GM12878 (cell line): ENCODE results near the gene SMOC1.

ENCODE experiments used
- BRCA1 ChIP-seq: IDR thresholded peaks from 2 replicates; pipeline ENCODE4 v1.6.1; 2011; ENCODE audit warnings: low read depth, low read length, improper control_type of control experiment
- JUND ChIP-seq: IDR thresholded peaks from 2 replicates; pipeline ENCODE4 v1.6.1; 2012; ENCODE audit warnings: low read depth, mild to moderate bottlenecking, low read length, improper control_type of control experiment, moderate library complexity
- MYC ChIP-seq: IDR thresholded peaks from 2 replicates; pipeline ENCODE4 v1.6.1; 2011; ENCODE audit warnings: mild to moderate bottlenecking, low read length, moderate library complexity, inconsistent platforms; ENCODE audit not compliant: insufficient read depth, insufficient replicate concordance, insufficient read length, severe bottlenecking
- POLR2A ChIP-seq: IDR thresholded peaks from 2 replicates; pipeline ENCODE4 v1.6.1; 2011; ENCODE audit warnings: low read depth, mild to moderate bottlenecking, low read length
- POLR2AphosphoS5 ChIP-seq: IDR thresholded peaks from 2 replicates; pipeline ENCODE4 v1.6.1; 2011; ENCODE audit warnings: mild to moderate bottlenecking, low read length, inconsistent platforms
- RAD51 ChIP-seq: fragments of 450-650 bp; IDR thresholded peaks from 2 replicates; pipeline ENCODE4 v1.6.1; 2016; ENCODE audit warnings: moderate library complexity, mild to moderate bottlenecking, inconsistent platforms
- TARDBP ChIP-seq: IDR thresholded peaks from 2 replicates; pipeline ENCODE4 v1.6.1; 2016; ENCODE audit warnings: borderline replicate concordance
- ZNF384 ChIP-seq: IDR thresholded peaks from 2 replicates; pipeline ENCODE4 v1.6.1; 2012; ENCODE audit warnings: low read depth, mild to moderate bottlenecking, low read length, improper control_type of control experiment, borderline replicate concordance
- TF ChIP-seq, protein P1 (sequence below), 3 experiments: IDR thresholded peaks in 2 of 3; conservative IDR thresholded peaks in 1 of 3; 2 replicates each; pipeline ENCODE4 v1.5.1; 2011; ENCODE audit warnings: low read depth in 3 of 3, low read length in 3 of 3, mild to moderate bottlenecking in 3 of 3, control low read depth in 2 of 3, moderate library complexity in 2 of 3, inconsistent platforms in 1 of 3, mixed read lengths in 1 of 3; ENCODE audit not compliant: control insufficient read depth in 2 of 3, insufficient read depth in 1 of 3; ENCODE audit errors: extremely low read depth in 1 of 3
- TF ChIP-seq, protein P2 (sequence below): IDR thresholded peaks from 2 replicates; pipeline ENCODE4 v1.6.1; 2011; ENCODE audit warnings: low read depth, mild to moderate bottlenecking, low read length, moderate library complexity, borderline replicate concordance; ENCODE audit errors: extremely low read depth

DNA sequence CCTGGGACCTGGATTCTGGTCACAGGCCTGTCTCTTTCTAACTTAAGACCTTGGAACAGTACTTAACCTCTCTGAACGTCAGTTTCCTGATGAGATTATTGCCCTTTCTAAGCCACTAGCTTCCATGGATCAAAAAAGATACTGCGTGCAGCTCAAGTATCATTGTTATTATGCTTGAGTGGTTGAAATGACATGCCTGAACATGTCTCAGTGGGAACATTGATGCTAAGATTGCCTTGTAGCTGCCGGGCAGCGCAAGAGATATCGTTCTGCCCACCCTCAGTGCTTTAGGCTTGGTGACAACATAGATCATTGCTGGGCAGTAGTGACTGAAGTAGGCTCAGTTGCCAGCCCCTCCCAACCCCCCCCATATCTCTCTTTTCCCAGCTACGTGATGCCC lies 131.9 kb downstream of the SMOC1 start:
- no peak for TF ChIP-seq RAD51
- no peak for TF ChIP-seq TARDBP
- no peak for TF ChIP-seq MYC
- no peak for TF ChIP-seq ZNF384
- TF ChIP-seq POLR2A, result no peak
- TF ChIP-seq, protein P1, sequence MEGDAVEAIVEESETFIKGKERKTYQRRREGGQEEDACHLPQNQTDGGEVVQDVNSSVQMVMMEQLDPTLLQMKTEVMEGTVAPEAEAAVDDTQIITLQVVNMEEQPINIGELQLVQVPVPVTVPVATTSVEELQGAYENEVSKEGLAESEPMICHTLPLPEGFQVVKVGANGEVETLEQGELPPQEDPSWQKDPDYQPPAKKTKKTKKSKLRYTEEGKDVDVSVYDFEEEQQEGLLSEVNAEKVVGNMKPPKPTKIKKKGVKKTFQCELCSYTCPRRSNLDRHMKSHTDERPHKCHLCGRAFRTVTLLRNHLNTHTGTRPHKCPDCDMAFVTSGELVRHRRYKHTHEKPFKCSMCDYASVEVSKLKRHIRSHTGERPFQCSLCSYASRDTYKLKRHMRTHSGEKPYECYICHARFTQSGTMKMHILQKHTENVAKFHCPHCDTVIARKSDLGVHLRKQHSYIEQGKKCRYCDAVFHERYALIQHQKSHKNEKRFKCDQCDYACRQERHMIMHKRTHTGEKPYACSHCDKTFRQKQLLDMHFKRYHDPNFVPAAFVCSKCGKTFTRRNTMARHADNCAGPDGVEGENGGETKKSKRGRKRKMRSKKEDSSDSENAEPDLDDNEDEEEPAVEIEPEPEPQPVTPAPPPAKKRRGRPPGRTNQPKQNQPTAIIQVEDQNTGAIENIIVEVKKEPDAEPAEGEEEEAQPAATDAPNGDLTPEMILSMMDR (IDR thresholded peaks at IDR 0.05 in 2 of 3, conservative IDR thresholded peaks at IDR 0.05 in 1 of 3; ENCODE audit: control insufficient read depth in 2 of 3, extremely low read depth in 1 of 3, insufficient read depth in 1 of 3, low read depth in 3 of 3, low read length in 3 of 3), result no peak
- no peak for TF ChIP-seq BRCA1
- TF ChIP-seq JUND, result no peak
- TF ChIP-seq POLR2AphosphoS5, result no peak
- TF ChIP-seq, protein P2, sequence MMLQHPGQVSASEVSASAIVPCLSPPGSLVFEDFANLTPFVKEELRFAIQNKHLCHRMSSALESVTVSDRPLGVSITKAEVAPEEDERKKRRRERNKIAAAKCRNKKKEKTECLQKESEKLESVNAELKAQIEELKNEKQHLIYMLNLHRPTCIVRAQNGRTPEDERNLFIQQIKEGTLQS, result no peak
